HG02623 (cell line): ENCODE measurements around the gene ZNF615.
"Not testable (repeated sequence)": the region's sequence is repeated elsewhere in the genome, so short reads cannot be mapped to it uniquely, and the experiment has no call there.

Experiments
- ATAC-seq: cut with Tn5 transposase; IDR thresholded peaks from one replicate; pipeline ENCODE4 v1.9.1; 2021; ENCODE audit warnings: moderate library complexity; ENCODE audit not compliant: unreplicated experiment

The ZNF615 gene

GRCh38 chr19:51980926-51981325 is 27.1 kb downstream of the ZNF615 start:
- ATAC-seq = not testable (repeated sequence)

DNA sequence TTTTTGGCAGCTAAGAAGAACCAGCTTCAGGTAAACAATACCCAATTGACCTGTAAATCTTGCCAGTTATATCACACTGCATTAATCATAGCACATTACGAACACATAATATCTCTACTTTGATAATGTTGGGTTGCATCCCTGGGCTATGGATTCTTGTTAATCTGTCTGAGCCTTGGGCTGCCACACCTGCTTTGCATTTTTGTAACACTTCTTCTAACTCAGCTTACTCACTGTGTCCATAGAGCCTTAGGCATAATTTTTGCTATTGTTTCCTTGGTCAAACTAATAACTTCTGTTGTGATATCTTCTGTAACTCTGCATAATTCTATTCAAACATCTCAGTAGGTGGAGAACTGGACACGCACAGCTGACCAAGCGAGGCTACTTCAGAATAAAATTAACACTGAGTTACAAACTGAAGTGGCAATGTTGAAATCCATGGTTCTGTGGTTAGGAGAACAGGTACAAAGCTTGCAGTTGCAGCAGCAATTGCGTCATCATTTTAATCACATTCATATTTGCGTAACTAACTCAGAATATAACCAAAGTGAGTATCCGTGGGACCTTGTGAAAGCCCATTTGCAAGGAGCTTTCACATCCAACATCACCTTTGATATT is 27.8 kb downstream of the ZNF615 start:
- no peak for ATAC-seq

GRCh38 chr19:51978882-51979281 is 29.1 kb downstream of the ZNF615 start:
- ATAC-seq = no peak

DNA sequence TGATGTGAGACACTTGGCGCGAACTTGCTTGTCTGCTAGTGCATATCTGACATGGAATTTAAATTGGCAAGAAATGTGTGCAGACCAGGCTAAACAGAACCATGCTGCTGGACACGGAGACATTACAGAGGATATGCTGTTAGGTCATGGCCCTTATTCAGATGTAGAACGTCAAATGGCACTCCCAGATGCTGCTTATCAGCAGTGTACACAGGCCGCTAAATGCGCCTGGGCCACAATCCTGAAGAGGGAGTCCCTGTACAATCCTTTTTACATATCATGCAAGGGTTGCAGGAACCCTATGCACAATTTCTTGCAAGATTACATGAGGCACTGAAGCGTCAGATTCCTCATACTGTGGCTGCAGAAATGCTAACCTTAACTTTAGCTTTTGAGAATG is 30.7 kb downstream of the ZNF615 start:
- no peak for ATAC-seq

- ATAC-seq = no peak
Measured at GRCh38 chr19:51976852-51977251, 31.2 kb downstream of the ZNF615 start.

GRCh38 chr19:51975787-51976186 is 32.2 kb downstream of the ZNF615 start:
- ATAC-seq = not testable (repeated sequence)

GRCh38 chr19:51971624-51972023 is 36.4 kb downstream of the ZNF615 start:
- no peak for ATAC-seq

DNA sequence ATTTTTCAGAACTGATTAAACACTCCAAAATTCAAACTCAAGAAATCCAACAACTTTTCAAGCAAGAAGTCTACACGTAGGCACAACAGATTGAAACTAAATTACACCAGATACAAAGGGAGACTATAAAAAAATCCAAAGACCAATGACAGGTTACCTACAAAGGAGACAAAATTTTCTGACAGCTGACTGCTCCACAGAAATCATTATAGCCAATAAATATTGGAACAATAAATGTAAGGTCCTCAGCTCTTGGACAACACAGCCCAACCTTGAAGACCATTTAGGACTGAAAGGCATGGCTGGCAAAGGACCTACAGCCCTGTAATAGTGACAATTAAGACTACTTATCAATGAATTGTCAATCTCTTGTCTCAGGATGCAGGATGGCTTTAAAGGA is 37.3 kb downstream of the ZNF615 start:
- ATAC-seq = no peak

DNA sequence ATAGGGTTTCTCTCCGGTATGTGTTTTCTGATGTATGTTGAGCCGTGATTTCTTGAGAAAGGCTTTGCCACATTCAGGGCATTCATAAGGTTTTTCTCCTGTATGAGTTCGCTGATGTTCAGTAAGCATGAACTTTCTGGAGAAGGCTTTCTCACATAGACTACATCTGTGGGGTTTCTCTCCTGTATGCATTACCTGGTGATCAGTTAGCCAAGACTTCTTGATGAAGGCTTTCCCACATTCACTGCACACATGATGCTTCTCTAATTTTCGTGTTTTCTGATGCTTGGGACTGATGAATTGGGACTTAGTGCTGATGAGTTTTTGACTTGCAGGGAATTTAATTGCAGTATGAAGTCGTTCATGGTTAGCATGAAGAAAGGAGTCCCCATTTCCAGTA is 42.4 kb downstream of the ZNF615 start:
- ATAC-seq = no peak

- ATAC-seq = not testable (repeated sequence)
Measured at GRCh38 chr19:51960621-51961233, 47.3 kb downstream of the ZNF615 start.

- no peak for ATAC-seq
Measured at GRCh38 chr19:51959791-51960190, 48.2 kb downstream of the ZNF615 start.

- not testable (repeated sequence) for ATAC-seq
Measured at GRCh38 chr19:51957846-51958245, 50.2 kb downstream of the ZNF615 start.

DNA sequence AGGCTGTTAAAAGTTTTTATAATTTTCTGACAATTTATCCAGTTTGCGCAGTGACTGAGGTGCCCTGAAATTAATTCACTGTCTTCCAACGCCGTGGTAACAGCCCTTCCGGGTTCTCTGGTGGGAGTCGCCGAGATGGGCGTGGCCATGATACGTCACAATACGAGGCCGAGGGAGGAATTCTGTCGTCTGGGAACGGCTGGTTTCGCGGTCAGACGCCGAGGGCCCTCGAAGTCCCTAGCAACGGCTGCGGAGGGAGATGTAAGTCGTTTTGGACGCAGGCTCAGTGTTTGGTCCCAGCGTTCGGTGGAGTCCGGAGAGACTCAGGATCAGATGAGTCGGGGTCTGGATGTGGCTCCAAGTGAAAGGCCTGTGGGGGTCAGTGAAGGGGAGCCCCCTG is 59.0 kb downstream of the ZNF615 start:
- no peak for ATAC-seq

DNA sequence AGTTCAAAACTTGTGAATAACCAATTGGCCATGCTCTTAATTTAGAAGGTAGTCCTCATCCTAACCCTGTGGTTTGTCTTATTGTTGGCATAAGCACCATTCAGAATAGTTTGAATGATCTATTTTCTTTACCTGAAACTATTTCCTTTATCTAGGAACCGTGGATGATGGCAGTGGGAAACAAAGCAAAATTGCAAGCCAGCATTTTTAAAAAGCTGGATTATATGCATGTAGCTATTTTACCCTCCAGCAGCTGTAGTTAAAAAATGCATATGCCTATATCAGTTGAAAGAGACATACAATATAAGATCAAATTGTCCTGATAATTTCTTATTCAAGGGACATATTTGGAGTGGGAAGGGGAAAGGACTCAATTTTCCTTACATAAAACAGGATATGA is 61.4 kb downstream of the ZNF615 start:
- no peak for ATAC-seq

GRCh38 chr19:51944798-51945552 is 63.0 kb downstream of the ZNF615 start:
- ATAC-seq = no peak
